OCI-LY3 (cell line): ENCODE measurements around the gene CALHM6.

Source experiments
- H2AFZ ChIP-seq: fragments of 200-600, 300-600 bp; shearing (Covaris generic); 2 replicates; pipeline ENCODE4 v1.6.0; 2014; ENCODE audit warnings: antibody characterized with exemption, low read depth, low read length
- H3K27ac ChIP-seq: fragments of 200-600, 300-600 bp; sonication (generic); 2 replicates; pipeline ENCODE4 v1.5.1; 2014; ENCODE audit warnings: mild to moderate bottlenecking, low read length, moderate library complexity, mixed read lengths
- H3K27me3 ChIP-seq: fragments of 200-600, 300-600 bp; sonication (generic); 2 replicates; pipeline ENCODE4 v1.6.1; 2014; ENCODE audit warnings: low read depth, low read length, mixed read lengths
- H3K36me3 ChIP-seq: fragments of 200-600, 300-600 bp; sonication (generic); replicated peaks from 2 replicates; pipeline ENCODE3; 2014; ENCODE audit warnings: low read depth, low read length, mixed read lengths
- H3K4me1 ChIP-seq: fragments of 300-600, 200-600 bp; sonication (generic); 2 replicates; pipeline ENCODE4 v1.6.1; 2014; ENCODE audit warnings: low read length, mixed read lengths
- H3K4me2 ChIP-seq: fragments of 200-600, 300-600 bp; sonication (generic); 2 replicates; pipeline ENCODE4 v1.6.1; 2014; ENCODE audit warnings: low read length, mixed read lengths
- H3K4me3 ChIP-seq: fragments of 300-600, 200-600 bp; sonication (generic); 2 replicates; pipeline ENCODE4 v1.5.1; 2014; ENCODE audit warnings: antibody characterized with exemption, mild to moderate bottlenecking, low read length, moderate library complexity
- H3K79me2 ChIP-seq: fragments of 300-600, 200-600 bp; shearing (Covaris generic); 2 replicates; pipeline ENCODE4 v1.6.1; 2014; ENCODE audit warnings: mild to moderate bottlenecking, low read length, mixed read lengths
- H3K9ac ChIP-seq: fragments of 300-600, 200-600 bp; shearing (Covaris generic); 2 replicates; pipeline ENCODE4 v1.6.0; 2014; ENCODE audit warnings: mild to moderate bottlenecking, low read length, moderate library complexity
- H3K9me3 ChIP-seq: fragments of 200-600, 300-600 bp; shearing (Covaris generic); 2 replicates; pipeline ENCODE4 v1.6.1; 2014; ENCODE audit warnings: low read length, mixed read lengths; ENCODE audit not compliant: insufficient read depth
- H4K20me1 ChIP-seq: fragments of 200-600, 300-600 bp; sonication (generic); 2 replicates; pipeline ENCODE4 v1.6.1; 2016; ENCODE audit warnings: low read length, mixed read lengths; ENCODE audit not compliant: insufficient read depth
- CTCF ChIP-seq: fragments of 200-600, 300-600 bp; sonication (generic); IDR thresholded peaks from 2 replicates; pipeline ENCODE4 v1.5.1; 2014; ENCODE audit warnings: antibody characterized with exemption, low read length, low read depth
- EZH2phosphoT487 ChIP-seq: fragments of 200-600 bp; shearing (Covaris generic); IDR thresholded peaks from 2 replicates; pipeline ENCODE4 v1.6.1; 2018; ENCODE audit warnings: antibody characterized with exemption, mixed run types, low read depth

The CALHM6 gene

GRCh38 chr6:116512734-116513133 is 51.6 kb downstream of the CALHM6 start:
- Histone ChIP-seq H3K4me3 (no peak overlapping the region), H3K4me1 (peaks cover 29% of the 10 kb centered on the region), H3K9ac (no peak overlapping the region), H3K79me2 (no peaks in the 10 kb centered on the region), H3K36me3 (no peaks in the 10 kb centered on the region), H3K4me2 (no peak overlapping the region), H3K27ac (no peak overlapping the region), H3K9me3 (no peaks in the 10 kb centered on the region), H4K20me1 (no peaks in the 10 kb centered on the region), H2AFZ (no peak overlapping the region), H3K27me3 (no peaks in the 10 kb centered on the region)
- no peak for TF ChIP-seq EZH2phosphoT487
- no peak for TF ChIP-seq CTCF
